ENCODE measurements around the gene TFEB. TPM values are rescaled to one million over a fixed set of nuclear protein-coding genes. Genes with fewer than 3 reads are reported as not detected.

The TFEB gene
- total and polyA plus RNA-seq, 2 experiments from 2014 or later, result 34.0 to 41.0 TPM

DNA sequence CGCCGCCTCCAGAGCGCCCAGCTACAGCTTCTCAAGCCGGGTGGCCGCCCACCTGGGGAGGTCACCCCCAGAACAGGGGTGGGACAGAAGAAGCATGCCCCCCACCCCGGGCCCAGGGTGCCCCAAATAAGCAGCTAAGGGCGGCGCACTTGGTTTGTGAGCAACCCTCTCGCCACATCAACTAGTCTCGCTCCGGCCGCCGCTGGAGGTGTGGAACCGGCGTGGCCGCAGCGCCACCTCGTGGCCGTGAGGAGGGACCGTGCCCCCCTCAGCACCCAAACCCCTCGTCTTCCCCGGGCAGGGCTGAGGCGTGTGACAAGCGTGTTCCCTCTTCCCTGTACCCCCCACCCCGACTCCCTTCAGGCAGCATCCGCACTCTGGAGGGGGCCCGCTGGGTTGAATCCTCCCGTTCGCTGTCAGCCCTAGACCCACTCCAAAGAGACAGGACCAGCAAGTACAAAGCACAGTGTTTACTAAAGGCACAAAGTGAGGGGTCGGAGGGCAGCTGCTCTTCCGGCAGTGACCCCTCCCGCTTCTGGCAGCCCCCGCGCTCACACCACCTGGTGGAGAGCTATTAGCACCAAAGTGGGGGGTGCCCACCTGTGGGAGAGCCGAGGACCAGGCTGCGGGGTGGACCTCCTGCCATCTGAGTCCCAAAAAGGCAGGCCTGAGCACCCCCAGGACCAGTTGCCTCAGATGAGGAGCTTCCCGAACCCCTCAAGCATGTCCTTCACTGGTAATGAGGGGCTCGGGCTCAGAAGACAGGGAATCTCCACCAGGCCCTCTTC lies 51.7 kb downstream of the TFEB start:
- Histone ChIP-seq H3K36me3 (no peaks in the 10 kb centered on the region), H3K27ac (no peak overlapping the region), H3K27me3 (no peaks in the 10 kb centered on the region), H3K4me1 (ENCODE audit: low read depth) (no peaks in the 10 kb centered on the region), H3K9me3 (ENCODE audit: low read depth) (no peaks in the 10 kb centered on the region), H3K4me3 (no peak overlapping the region)
- peak; percentile 84 for TF ChIP-seq CTCF (IDR thresholded peaks at IDR 0.05; ENCODE audit: low read depth, low read length)
- peak; percentile 84 to 87 for DNase-seq (ENCODE audit: low read depth in 1 of 2, low spot score in 1 of 2)

GRCh38 chr6:41683273-41683522 lies 52.2 kb downstream of the TFEB start:
- no peak for TF ChIP-seq CTCF (IDR thresholded peaks at IDR 0.05; ENCODE audit: low read depth, low read length)
- no peak overlapping the region for H3K4me3 ChIP-seq
- no peak for DNase-seq (ENCODE audit: low read depth in 1 of 2, low spot score in 1 of 2)
- H3K36me3 ChIP-seq, result no peaks in the 10 kb centered on the region
- H3K27me3 ChIP-seq, result no peaks in the 10 kb centered on the region
- H3K27ac ChIP-seq, result no peak overlapping the region
- no peaks in the 10 kb centered on the region for H3K9me3 ChIP-seq (ENCODE audit: low read depth)
- no peaks in the 10 kb centered on the region for H3K4me1 ChIP-seq (ENCODE audit: low read depth)

GRCh38 chr6:41682497-41683272 lies 52.7 kb downstream of the TFEB start:
- Histone ChIP-seq H3K4me1 (ENCODE audit: low read depth) (no peaks in the 10 kb centered on the region), H3K27ac (no peak overlapping the region), H3K4me3 (no peak overlapping the region), H3K36me3 (no peaks in the 10 kb centered on the region), H3K9me3 (ENCODE audit: low read depth) (no peaks in the 10 kb centered on the region), H3K27me3 (no peaks in the 10 kb centered on the region)
- peak in 1 of 2 donors; percentile 30 for DNase-seq (ENCODE audit: low read depth in 1 of 2, low spot score in 1 of 2)
- TF ChIP-seq CTCF (IDR thresholded peaks at IDR 0.05; ENCODE audit: low read depth, low read length), result no peak

GRCh38 chr6:41682056-41682477 lies 53.3 kb downstream of the TFEB start:
- no peaks in the 10 kb centered on the region for H3K4me1 ChIP-seq (ENCODE audit: low read depth)
- no peaks in the 10 kb centered on the region for H3K27me3 ChIP-seq
- peak; percentile 92 for TF ChIP-seq CTCF (IDR thresholded peaks at IDR 0.05; ENCODE audit: low read depth, low read length)
- no peaks in the 10 kb centered on the region for H3K9me3 ChIP-seq (ENCODE audit: low read depth)
- peak; percentile 96 for DNase-seq (ENCODE audit: low read depth in 1 of 2, low spot score in 1 of 2)
- H3K36me3 ChIP-seq, result no peaks in the 10 kb centered on the region
- no peak overlapping the region for H3K27ac ChIP-seq
- no peak overlapping the region for H3K4me3 ChIP-seq

DNA sequence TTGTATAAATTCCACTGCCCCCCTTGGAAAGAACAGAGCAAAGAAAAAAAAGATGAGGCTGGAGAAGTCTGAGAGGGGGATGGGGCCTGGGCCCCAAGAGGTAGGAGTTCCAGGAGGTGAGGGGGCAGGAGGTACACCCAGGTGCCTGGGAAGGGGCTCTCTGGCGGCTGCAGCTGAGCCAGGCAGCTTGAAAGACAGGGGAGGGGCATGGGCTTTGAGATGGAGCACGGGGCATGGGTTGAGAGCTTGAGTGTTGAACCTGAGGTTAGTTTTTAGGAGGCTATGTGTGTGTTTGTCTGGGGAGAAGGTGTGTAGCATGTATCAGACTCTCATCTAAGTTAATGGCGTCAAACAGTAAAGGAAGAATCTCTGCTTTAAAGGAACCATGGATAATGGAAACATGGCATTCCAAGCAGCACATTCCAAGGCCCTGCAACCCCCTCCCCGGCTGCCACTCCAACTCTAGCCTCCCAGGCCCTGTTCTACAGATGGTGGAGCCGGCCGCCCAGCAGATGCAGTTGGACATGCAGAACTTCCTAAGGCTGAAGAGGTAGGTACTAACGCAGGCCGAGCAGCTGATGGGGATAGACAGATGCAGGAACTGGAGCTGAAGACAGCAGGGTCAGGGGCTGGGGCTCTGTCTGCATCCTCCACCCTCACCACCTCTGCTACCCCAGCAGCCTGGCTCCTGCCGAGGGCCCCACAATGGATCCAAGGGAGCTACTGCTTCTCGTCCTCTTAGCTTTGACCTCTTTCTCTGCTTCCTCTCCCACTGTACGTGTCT lies 55.0 kb downstream of the TFEB start:
- Histone ChIP-seq H3K4me1 (ENCODE audit: low read depth) (no peaks in the 10 kb centered on the region), H3K27me3 (no peaks in the 10 kb centered on the region), H3K4me3 (no peak overlapping the region), H3K27ac (no peak overlapping the region), H3K9me3 (ENCODE audit: low read depth) (no peaks in the 10 kb centered on the region), H3K36me3 (no peaks in the 10 kb centered on the region)
- TF ChIP-seq CTCF (IDR thresholded peaks at IDR 0.05; ENCODE audit: low read depth, low read length), result no peak
- no peak for DNase-seq (ENCODE audit: low read depth in 1 of 2, low spot score in 1 of 2)

All from cardiac muscle cell (in vitro differentiated cells and primary cell).